Cardiac fibroblast (primary cell): ENCODE results near the gene MTUS2.

Experiments used
- DNase-seq, 2 donors: peaks; one replicate each; pipeline versions ENCODE4 v3.0.0 to v3.0.0-alpha.2; 2010; ENCODE audit warnings: low read depth in 2 of 2
- H3K4me3 ChIP-seq, 2 donors: replicated peaks in 1 of 2; 1 replicate in 1 of 2; 2 replicates in 1 of 2; pipeline ENCODE4 v1.5.1; 2011; ENCODE audit warnings: low read depth in 2 of 2, low read length in 2 of 2, mild to moderate bottlenecking in 2 of 2, moderate library complexity in 1 of 2
- CTCF ChIP-seq: IDR thresholded peaks from one replicate; pipeline ENCODE4 v1.5.1; 2011; ENCODE audit warnings: low read depth, mild to moderate bottlenecking, low read length, inconsistent platforms

MTUS2 gene

GRCh38 chr13:28889086-28889732 is 69.1 kb downstream of the MTUS2 start:
- H3K4me3 ChIP-seq = no peak overlapping the region
- no peak for DNase-seq
- no peak for TF ChIP-seq CTCF

DNA sequence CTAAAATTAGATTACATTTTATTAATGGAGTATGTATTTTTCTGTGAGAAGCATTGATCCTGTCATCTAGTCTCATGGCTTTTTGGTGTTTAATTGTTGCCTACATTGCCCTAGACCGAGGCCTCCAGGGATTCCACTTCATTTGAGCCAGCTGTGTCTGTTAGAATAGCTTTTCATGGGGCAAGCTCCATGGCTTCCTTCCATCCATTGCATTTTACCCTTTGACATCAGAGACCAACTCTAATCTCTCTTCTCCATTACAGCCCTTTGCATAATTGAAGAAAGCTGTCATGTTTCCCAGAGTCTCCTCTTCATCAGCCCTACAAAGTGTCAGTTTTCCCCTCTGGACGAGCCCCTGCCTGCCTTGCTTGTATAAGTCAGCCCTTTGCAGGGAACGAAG is 70.6 kb downstream of the MTUS2 start:
- TF ChIP-seq CTCF = no peak
- no peak for DNase-seq
- H3K4me3 ChIP-seq = no peak overlapping the region

DNA sequence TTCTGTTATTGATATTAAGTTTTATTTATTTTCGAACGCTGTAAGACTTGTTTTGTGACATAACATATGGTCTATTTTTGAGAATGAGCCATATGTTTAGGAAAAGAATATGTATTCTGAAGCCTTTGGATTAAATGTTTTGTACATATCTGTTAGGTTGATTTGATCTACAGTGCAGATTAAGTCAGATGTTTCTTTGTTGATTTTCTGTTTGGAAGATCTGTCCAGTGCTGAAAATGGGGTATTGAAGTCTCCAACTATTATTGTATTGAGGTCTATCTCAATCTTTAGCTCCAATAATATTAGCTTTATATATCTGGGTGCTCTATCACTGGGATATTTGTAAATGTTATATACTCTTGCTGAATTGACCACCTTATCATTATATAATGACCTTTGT is 97.9 kb downstream of the MTUS2 start:
- no peak for TF ChIP-seq CTCF
- DNase-seq = no peak
- no peak overlapping the region for H3K4me3 ChIP-seq

- DNase-seq = no peak
- no peak overlapping the region for H3K4me3 ChIP-seq
- TF ChIP-seq CTCF = no peak
These were observed 102.2 kb downstream of the MTUS2 start for GRCh38 chr13:28922341-28922740.

DNA sequence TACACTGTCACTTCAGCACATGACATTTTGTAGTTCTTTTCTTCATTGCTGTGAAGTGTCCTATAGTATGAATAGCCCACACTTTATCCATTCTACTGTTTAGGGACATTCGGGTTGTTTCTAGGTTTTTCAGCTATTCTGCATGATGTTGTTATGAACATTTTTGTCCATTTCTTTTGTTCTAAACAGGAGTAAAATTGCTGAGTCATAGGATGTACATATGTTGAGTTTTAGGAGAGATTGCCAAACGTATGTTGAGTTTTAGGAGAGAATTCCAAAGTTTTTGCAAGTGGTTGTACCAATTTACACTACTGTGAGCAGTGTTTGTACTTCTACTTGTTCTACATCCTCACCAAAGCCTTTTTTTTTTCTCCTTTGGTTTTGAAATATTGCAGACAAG is 115.0 kb downstream of the MTUS2 start:
- DNase-seq = no peak
- no peak for TF ChIP-seq CTCF
- no peak overlapping the region for H3K4me3 ChIP-seq

DNA sequence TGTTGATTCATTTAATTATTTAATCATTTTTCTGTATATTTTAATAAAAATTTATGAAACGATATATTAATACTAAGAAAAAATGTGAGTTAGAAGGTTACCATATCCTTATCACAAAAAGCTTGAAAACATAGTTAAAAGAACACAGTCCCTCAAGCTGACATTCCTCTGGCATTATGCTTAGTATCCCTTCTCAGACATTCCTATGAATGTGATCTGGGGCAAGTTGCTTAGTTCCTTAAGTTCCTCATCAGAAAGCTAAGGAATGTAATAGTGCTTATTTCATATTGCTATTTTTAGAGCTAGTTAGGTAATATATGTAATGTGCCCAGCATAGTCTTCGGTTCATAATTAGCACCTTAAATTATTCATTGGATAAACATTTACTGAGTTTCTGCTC is 122.8 kb downstream of the MTUS2 start:
- peak in 1 of 2 donors; percentile 1 for DNase-seq
- no peak for TF ChIP-seq CTCF
- no peak overlapping the region for H3K4me3 ChIP-seq
